Activated naive CD4-positive, alpha-beta T cell treated with anti-CD3 and anti-CD28 coated beads, Interleukin-2, amount 50 U/mL, for 72 hours (primary cell): ENCODE results near the gene PTGES. TPM values are rescaled to one million over a fixed set of nuclear protein-coding genes. Genes with fewer than 3 reads are reported as not detected.
"Not testable (repeated sequence)": the region's sequence is repeated elsewhere in the genome, so short reads cannot be mapped to it uniquely, and the experiment has no call there.

Source experiments
- ATAC-seq, 2 donors: fragments of 150-1000 bp; cut with Tn5 transposase; 2 replicates each; pipeline ENCODE4 v1.10.0; 2021; ENCODE audit warnings: mild to moderate bottlenecking in 2 of 2, moderate library complexity in 2 of 2
- DNase-seq, 2 donors: peaks; one replicate each; pipeline ENCODE4 v3.0.0; 2021 to 2022; ENCODE audit warnings: low spot score in 2 of 2
- H3K27ac Mint-ChIP-seq, 2 donors: one replicate each; pipeline ENCODE4 v1.8.0; 2022; ENCODE audit warnings: mild to moderate bottlenecking in 2 of 2, mixed read lengths in 2 of 2
- H3K36me3 Mint-ChIP-seq, 2 donors: one replicate each; pipeline ENCODE4 v1.8.0; 2022; ENCODE audit warnings: mixed read lengths in 2 of 2
- H3K9me3 Mint-ChIP-seq, 2 donors: one replicate each; pipeline ENCODE4 v1.8.0; 2022; ENCODE audit warnings: mixed read lengths in 2 of 2
- total RNA-seq, 2 donors: library from RNA; stranded (reverse); gene quantifications; one replicate each; pipeline ENCODE4 v1.2.3, GENCODE V29; 2022

PTGES gene
- total RNA-seq, 2 donors from 2014 or later, result 0.41 TPM; not detected in 1

GRCh38 chr9:129776096-129776495 lies 23.3 kb upstream of the PTGES start:
- DNase-seq, H3K27ac Mint-ChIP-seq, ATAC-seq, H3K36me3 Mint-ChIP-seq, H3K9me3 Mint-ChIP-seq: not testable (repeated sequence)

- no peaks in the 10 kb centered on the region for H3K9me3 Mint-ChIP-seq
- ATAC-seq (no peak), DNase-seq (no peak)
- H3K36me3 Mint-ChIP-seq, result no peaks in the 10 kb centered on the region
- no peak overlapping the region for H3K27ac Mint-ChIP-seq
Observed at GRCh38 chr9:129775448-129775798, 22.6 kb upstream of the PTGES start.

- no peaks in the 10 kb centered on the region for H3K36me3 Mint-ChIP-seq
- H3K27ac Mint-ChIP-seq, result no peak overlapping the region
- DNase-seq (no peak), ATAC-seq (no peak)
- H3K9me3 Mint-ChIP-seq, result no peaks in the 10 kb centered on the region
Observed at GRCh38 chr9:129774791-129775447, 22.1 kb upstream of the PTGES start.

- Mint-ChIP-seq H3K36me3 (no peaks in the 10 kb centered on the region), H3K27ac (no peak overlapping the region), H3K9me3 (no peaks in the 10 kb centered on the region)
- ATAC-seq (no peak), DNase-seq (no peak)
Observed at GRCh38 chr9:129773262-129774048, 20.6 kb upstream of the PTGES start.

- DNase-seq (no peak), ATAC-seq (no peak)
- H3K9me3 Mint-ChIP-seq, result no peaks in the 10 kb centered on the region
- no peak overlapping the region for H3K27ac Mint-ChIP-seq
- H3K36me3 Mint-ChIP-seq, result no peaks in the 10 kb centered on the region
Observed at GRCh38 chr9:129770741-129771140, 17.9 kb upstream of the PTGES start.

- Mint-ChIP-seq H3K9me3 (no peaks in the 10 kb centered on the region), H3K27ac (no peak overlapping the region), H3K36me3 (no peaks in the 10 kb centered on the region)
- ATAC-seq (no peak), DNase-seq (no peak)
Observed at GRCh38 chr9:129769669-129770068, 16.8 kb upstream of the PTGES start.

- no peak for DNase-seq
- ATAC-seq, result no peak
- H3K36me3 Mint-ChIP-seq, result no peaks in the 10 kb centered on the region
- peak overlapping the region in 1 of 2 donors; percentile 88 for H3K27ac Mint-ChIP-seq
- no peaks in the 10 kb centered on the region for H3K9me3 Mint-ChIP-seq
Observed at GRCh38 chr9:129768486-129768885, 15.6 kb upstream of the PTGES start.

- DNase-seq (no peak), ATAC-seq (no peak)
- Mint-ChIP-seq H3K27ac (no peak overlapping the region), H3K9me3 (no peaks in the 10 kb centered on the region), H3K36me3 (no peaks in the 10 kb centered on the region)
Observed at GRCh38 chr9:129765764-129766317, 13.0 kb upstream of the PTGES start.

- H3K9me3 Mint-ChIP-seq, result no peaks in the 10 kb centered on the region
- DNase-seq (no peak), ATAC-seq (no peak)
- no peaks in the 10 kb centered on the region for H3K36me3 Mint-ChIP-seq
- H3K27ac Mint-ChIP-seq, result no peak overlapping the region
Observed at GRCh38 chr9:129762985-129763926, 10.4 kb upstream of the PTGES start.

GRCh38 chr9:129762370-129762984 lies 9.6 kb upstream of the PTGES start:
- not testable (repeated sequence) for H3K36me3 Mint-ChIP-seq, H3K9me3 Mint-ChIP-seq, ATAC-seq, DNase-seq, H3K27ac Mint-ChIP-seq

- Mint-ChIP-seq H3K9me3 (no peaks in the 10 kb centered on the region), H3K36me3 (no peaks in the 10 kb centered on the region), H3K27ac (no peak overlapping the region)
- ATAC-seq (no peak), DNase-seq (no peak)
Observed at GRCh38 chr9:129761901-129762369, 9.1 kb upstream of the PTGES start.

GRCh38 chr9:129761293-129761900 lies 8.6 kb upstream of the PTGES start:
- no peaks in the 10 kb centered on the region for H3K9me3 Mint-ChIP-seq
- ATAC-seq (no peak), DNase-seq (no peak)
- H3K36me3 Mint-ChIP-seq, result no peaks in the 10 kb centered on the region
- no peak overlapping the region for H3K27ac Mint-ChIP-seq

- not testable (repeated sequence) for H3K9me3 Mint-ChIP-seq, ATAC-seq, H3K27ac Mint-ChIP-seq, H3K36me3 Mint-ChIP-seq, DNase-seq
Observed at GRCh38 chr9:129760784-129761183, 7.9 kb upstream of the PTGES start.

GRCh38 chr9:129759804-129760502 lies 7.1 kb upstream of the PTGES start:
- no peak for ATAC-seq
- no peaks in the 10 kb centered on the region for H3K36me3 Mint-ChIP-seq
- no peaks in the 10 kb centered on the region for H3K9me3 Mint-ChIP-seq
- no peak for DNase-seq
- no peak overlapping the region for H3K27ac Mint-ChIP-seq

GRCh38 chr9:129759319-129759718 lies 6.5 kb upstream of the PTGES start:
- DNase-seq (no peak), ATAC-seq (no peak)
- H3K9me3 Mint-ChIP-seq, result no peaks in the 10 kb centered on the region
- no peaks in the 10 kb centered on the region for H3K36me3 Mint-ChIP-seq
- H3K27ac Mint-ChIP-seq, result no peak overlapping the region
